HG02943 (cell line): ENCODE measurements around the gene BDKRB1.

Experiments used
- ATAC-seq: cut with Tn5 transposase; IDR thresholded peaks from one replicate; pipeline ENCODE4 v1.9.1; 2021; ENCODE audit warnings: mild to moderate bottlenecking, low read depth, moderate library complexity; ENCODE audit not compliant: unreplicated experiment

Gene BDKRB1

DNA sequence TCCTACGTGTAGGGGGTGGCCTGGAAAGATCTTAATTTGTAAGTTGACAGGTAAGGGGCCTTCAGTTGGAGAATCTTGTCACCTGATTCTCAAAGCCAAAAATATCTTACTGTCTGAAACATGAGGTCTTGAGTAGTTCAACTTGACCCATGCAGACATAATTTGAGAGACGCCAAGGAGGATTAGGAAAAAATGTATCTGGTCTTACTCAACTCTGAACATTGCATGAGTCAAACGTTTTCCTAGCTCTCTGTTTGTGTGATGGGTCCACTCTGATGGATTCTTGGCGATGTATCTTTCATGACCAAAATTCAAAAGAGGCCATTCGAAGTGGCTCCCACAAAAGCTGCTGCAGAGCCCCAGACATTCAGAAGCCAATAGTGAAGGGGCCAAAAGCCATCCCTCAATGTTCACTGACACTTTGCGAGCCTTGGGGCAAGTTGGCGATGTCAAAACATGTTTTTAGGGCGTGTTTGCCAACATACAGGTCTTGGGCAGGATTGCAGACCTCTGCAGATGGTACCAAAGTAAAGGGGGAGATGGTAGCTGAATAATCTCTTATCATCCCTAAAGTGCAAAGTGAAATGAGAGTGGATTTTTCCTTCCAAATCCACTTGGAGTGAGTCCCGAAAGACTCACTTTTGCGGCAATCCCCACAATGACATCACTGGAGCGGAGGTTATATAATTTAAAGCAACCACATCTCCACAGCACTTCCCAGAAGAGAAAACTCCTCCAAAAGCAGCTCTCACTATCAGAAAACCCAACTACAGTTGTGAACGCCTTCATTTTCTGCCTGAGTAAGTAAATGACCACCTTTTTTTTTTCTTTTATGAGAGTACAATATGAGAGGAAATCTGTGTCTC, at the start of gene BDKRB1:
TSS of gene BDKRB1 (plus strand) at position 710 of the 866 bp plus-strand sequence. CDS start 7,473 bp downstream, outside the sequence.
- no peak for ATAC-seq

DNA sequence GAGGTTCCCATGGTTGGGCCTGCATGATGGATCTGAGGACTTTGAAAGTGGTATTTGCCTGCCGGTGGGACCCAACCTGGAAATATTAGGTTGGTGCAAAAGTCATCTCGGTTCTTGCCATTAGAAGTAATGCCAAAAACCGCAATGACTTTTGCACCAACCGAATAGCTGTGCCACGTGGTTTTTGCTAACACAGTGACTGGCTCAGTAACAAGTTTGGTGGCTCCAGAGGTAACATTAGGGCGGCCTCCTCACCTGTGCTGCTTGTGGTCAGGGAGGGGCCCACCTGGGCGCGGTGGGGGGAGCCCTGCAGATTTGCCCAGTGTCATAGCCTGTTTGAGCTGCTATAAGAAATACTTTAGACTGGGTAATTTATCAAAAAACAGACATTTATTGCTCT, 49.5 kb upstream of the BDKRB1 start:
- no peak for ATAC-seq

DNA sequence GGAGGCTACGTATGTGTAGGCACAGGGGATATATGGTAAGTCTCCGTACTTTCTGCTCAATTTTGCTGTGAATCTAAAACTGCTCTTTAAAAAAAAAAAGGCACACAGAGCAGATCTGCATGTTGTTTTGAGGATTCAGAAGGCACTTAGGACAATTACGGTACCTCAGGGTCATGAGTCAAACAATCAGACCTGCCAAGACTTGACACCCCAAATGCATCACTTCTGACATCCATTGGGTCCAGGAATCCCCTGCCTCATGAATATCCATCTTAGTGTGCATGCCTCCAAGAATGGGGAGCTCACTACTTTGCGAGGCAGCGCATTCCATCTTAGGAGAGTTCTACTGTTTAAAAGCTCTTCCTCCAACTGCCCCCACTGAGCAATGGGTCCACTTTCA, 48.3 kb upstream of the BDKRB1 start:
- ATAC-seq = no peak

DNA sequence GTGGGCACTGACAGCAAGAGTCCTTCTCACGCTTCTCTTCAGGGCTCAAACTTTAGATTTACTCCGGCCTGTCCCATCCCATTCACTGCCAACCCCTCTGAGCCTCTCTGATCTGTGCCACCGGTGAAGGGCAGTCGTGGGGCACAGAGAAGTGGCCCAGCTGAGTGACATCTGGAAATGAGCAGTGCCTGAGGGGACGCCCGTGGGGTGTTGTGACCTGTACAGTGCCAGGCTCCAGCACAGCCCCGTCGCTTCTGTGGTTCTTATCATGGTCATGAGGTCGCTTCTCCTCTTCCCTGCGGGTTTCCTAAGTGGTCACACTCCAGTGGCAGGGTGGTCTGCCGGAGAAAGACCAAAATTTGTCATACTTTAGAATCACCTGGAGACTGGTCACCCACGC, 47.3 kb upstream of the BDKRB1 start:
- no peak for ATAC-seq

DNA sequence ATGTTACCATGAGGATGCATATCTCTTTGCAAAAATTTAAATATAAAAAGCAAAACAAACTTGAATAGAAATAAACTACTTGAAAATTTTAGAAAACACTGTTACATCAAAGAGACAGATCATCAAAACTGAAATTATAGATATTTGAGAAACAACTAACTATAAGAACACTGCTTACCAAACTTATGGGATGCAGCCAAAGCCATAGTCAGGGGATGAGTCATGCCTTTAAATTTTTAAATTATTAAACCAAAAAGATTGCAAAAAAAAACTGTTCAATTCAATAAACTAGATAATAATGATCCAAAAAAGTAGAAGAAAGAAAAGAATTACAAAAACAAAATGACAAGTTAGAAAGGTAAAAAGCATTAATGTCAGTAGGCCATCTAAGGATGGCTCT, 43.9 kb upstream of the BDKRB1 start:
- no peak for ATAC-seq

DNA sequence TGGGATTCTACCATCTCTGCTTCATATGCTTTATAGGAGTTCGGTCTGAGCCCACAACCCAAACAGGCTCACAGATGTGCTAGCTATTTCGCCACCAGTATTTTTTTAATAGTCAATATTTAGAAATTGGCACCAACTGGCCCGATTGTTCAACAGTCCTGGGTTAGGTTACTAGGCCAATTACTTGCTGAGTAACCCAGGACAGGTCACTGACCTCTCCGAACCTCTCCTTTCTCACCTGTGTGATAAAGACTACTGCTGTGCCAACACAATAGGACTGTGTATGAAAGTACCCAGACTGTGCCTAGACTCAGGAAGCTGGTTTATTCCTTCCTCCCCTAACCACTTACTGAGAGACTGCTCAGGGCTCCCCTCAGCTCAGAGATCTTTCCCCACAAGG, 43.1 kb upstream of the BDKRB1 start:
- no peak for ATAC-seq

DNA sequence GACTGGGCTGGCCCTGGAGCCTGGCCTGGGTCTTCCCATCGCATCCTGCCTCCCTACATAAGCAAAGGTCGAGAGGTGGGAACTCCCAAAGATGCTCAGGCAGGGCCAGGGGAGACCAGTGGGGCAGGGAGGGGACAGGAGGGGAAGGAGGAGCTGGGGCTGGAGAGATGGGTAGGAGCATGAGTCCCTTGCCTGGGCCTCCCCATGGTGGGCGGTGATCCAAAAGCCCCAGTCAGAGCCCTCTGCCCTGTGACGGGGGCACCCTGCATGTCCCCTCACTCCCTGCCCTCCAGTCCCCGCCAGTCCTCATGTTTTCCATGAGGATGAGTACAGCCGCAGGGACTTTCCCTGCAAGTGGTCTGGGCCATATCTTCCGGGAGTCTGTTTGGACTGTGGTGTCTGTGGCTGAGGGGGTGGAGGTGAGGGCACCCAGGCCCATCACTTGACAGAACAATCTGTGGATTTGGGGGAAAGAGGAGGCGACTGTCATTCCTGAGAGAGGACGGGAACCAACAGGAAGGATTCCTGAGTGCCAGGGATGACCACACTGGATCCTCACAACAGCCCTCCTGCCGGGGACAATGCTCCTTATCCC, 42.0 kb upstream of the BDKRB1 start:
- ATAC-seq = no peak

DNA sequence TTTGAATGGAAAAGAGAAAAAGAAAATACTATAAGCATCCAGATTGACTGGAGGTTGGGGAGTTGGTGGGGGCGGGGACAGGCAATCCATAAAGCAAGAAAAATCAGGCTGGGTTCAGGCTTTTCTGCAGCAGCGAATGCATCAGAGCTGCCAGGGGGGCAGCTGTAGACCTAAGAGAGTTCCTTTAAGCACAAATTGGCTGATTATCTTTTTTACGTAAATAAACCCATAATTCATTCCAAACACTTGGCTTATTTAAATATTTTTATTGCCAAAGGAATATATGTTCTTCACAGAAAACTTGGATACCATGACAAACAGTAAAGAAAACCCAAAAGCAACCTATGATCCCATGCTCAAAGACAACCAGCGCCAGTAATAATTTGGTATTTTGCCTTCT, 41.2 kb upstream of the BDKRB1 start:
- no peak for ATAC-seq

DNA sequence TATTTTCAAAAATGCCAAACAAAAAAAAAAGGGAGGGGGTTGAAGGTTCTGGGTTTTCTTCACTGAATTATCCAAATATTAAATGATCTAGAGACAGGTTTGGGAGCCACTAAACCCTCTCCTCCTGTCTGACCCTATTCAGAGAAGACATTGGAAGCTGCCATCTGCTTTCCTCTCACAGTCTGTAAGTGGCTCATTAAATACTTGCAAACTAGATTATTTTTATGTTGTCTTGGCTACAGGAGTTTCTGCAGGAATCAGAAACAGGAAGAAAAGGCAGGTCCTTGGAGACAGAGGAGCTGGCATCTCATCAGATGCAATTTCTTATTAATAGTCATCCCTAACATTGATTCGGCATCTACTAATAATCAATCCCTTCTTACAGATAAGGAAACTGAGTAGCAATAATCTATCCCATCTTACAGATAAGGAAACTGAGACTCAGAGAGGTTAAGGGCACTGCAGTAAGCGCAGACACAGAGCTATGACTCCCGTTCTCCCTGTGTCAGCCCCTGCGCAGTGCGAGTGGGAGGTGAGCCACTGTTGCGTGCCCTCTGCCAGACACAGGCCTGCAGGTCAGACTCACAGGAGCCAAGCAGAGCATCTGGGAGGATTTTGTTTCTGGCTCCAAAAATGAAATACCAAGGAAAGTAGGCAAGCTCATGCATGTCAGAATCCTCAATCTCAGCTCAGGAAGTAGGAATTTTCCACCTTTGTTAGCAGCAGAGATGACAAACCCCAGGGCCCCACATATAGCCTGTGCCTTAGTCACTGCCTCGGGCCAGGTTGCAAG, 40.4 kb upstream of the BDKRB1 start:
- ATAC-seq = no peak

DNA sequence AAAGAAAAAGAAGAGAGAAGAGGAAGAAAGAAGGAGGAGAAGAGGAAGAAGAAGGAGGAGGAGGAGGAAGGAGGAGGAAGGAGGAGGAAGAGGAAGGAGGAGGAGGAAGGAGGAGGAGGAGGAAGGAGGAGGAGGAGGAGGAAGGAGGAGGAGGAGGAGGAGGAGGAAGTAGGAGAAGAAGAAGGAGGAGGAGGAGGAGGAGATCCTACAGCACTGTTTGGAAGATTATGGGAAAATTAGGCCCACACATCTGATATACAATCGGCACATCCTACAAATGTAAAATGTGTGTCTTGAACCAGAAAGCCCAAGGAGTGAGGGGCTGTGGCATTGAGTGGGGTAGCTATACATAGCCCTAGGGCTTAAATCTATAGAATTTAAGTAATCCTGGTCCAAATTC, 39.4 kb upstream of the BDKRB1 start:
- no peak for ATAC-seq

DNA sequence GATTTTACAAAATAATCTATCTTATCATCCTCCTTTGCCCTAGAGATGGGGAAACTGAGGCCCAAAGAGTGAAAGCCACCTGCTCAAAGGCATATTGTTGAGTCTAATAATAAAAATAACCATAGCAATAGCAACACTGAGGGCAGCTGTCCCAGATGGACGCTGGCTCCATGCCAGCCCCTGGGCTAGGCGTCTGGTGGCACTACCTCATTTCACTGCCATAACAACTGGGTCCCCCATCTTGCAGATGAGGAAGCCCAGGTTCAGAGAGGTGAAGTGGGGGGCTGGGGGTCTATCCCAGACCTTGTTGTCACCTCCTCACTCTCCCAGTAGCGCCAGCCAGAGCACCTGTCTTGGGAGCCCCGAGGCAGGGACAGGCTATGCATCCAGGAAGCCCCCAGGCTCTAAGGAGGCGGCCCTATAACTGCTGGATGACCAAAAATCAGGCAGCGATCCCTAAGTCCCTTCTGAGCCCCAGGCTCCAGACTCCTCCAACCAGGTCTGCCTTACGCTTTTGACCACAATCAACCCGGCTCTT, 38.6 kb upstream of the BDKRB1 start:
- no peak for ATAC-seq

DNA sequence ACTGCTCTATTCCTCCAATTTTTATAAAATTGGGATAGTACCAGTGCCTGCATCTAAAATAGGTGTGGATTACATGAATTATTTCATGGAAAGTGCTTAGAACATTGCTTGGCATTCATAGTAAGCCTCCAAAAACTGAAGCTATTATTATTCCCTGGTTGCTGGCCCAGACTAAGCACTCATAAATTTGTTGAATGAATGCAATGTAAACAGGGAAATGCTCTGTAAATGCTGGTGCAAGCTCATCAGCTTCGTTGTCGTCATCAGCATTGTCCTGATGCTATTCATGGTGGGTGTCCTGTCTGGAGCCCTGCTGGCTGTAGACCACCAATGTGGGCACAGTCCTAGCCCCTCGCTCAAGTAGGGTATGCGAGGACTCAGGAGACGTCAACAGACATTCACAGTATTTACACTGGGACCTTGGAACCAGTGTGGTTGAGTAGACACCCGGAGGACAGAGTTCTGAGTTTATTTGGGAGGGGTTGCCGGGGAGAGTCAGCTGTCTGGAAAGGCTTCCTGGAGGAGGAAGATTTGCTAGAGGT, 34.8 kb upstream of the BDKRB1 start:
- no peak for ATAC-seq

DNA sequence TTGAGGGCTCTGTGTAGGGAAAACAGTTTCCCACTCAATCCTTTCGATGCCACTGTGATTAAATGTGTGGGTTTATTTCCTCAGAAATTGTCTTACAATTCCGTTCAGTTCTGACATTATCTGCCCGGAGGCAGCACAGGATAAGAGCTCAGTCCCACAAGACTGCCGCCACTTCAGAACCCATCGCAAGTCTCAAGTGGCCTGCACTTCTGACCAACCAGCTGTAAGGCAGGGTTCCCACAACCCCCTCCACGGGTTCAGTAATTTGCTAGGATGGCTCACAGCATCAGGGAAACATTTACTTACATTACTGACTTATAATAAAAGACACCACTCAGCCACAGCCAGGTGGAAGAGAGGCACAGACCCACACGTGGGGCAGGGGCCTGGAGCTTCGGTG, 34.2 kb upstream of the BDKRB1 start:
- ATAC-seq = no peak

DNA sequence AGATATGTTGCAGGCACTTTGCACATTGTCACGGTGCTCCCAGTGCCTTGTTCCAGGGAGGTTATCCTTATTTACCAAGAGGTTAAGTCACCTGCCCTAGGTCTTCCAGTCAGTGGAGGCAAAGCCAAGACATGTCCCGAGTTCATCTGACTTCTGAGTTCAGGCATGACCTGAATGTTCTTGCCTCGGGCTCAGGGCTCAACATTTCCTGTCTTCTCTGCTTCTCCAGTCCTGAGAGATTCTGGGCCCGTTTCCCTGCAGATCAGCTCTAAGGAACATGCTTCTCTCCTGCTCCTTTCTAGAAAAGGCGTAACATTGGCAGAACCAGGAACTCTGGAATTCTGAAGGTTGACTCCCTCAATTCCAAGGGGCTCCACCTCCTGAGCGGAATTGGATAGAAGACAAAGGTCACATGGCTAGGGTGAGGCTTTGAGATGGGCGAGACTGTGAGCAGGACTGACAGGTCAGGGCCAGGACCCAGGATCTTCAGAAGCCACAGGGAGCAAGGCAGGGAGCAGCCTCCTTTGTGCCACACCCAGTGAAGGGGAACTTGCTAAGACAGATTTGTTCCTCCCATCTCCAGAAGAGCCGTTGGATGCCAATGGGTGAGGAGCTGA, 31.4 kb upstream of the BDKRB1 start:
- ATAC-seq = no peak

DNA sequence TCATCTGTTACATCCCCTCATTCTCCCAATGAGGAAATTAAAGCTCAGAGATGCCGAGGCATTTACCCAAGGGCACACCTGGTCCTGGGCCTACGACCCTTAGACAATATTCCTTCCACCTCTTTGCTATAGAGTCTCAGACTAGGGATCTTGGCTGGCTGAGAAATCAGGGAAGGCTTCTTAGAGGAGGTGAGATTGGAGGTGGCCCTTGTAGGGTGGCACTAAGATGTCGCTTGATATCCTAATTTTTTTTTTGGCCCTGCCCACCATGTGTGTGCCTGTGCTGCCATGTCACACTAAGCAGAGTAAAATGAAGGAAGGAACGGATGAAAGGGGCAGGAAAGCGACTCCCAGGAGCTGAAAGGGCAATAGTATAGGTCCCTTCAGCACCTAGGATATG, 30.8 kb upstream of the BDKRB1 start:
- ATAC-seq = no peak

DNA sequence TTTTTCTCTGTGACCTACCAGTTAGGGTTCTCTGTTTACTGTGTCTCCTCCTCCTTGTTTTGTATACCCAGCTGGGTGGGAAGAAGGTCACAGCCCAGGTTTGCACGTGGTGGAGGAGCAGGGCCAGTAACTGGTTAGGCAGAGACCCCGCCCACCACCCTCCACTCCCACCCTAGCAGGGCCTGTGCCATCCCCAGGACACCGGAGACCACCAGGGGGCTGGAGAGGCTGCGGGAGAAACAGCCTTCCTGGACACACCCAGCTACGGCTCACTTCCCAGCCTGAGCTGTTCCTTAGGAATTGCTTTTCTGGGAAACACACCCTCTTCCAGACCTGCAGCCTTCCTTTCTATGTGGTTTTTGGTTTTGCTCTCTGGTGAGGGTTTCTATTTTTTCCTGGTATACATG, 30.3 kb upstream of the BDKRB1 start:
- ATAC-seq = no peak

DNA sequence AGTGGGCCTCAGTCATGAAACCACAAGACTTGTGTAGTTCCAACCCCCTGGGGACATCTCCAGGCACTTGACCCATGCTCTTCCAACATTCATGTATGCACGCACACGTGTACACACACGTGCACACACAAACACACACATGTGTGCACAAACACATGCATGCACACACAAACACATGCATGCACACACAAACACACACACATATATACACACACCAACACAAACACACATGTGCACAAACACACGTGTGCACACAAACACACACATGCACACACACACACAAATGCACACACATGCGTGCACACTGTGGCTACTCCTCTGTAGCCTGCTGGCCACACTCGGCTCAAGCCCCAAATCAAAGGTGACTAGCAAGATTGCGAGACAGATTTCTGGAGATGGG, 28.6 kb upstream of the BDKRB1 start:
- no peak for ATAC-seq

DNA sequence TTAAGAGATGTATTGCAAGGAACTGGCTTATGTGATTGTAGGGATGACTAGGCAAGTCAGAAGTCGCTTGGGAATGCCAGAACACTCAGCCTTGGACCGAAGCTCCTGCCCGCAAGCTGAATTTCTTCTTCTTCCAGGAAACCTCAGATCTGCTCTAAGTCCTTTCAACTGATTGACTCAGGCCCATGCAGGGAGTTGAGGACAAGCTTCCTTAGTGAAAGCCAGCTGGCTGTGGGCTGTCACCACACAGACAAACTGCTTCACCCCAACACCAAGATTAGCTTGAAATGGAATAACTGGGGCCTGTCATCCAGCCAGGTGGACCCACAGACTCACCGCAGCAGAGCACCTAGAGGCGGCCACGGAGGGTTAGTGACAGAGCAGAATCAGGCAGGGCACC, 26.7 kb upstream of the BDKRB1 start:
- ATAC-seq = no peak

DNA sequence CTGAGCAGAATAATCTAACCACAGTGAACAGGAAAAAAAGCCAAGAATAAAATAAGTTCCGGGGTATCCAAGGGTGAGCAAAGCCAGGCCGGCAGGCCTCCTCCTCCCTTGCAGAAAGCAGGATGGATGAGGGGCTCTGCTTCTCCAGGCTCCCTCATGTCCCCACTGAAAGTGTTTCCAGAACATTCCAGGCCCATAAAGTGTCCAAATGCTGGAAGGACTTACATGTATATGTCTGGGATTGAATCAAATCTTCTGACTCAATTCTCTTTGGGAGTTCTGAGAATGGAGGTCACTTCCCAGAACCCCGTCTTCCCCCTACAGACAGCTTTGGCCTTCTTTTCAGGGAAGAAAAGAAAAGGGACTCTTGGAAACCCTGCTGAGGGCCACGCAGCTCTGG, 25.0 kb upstream of the BDKRB1 start:
- no peak for ATAC-seq

DNA sequence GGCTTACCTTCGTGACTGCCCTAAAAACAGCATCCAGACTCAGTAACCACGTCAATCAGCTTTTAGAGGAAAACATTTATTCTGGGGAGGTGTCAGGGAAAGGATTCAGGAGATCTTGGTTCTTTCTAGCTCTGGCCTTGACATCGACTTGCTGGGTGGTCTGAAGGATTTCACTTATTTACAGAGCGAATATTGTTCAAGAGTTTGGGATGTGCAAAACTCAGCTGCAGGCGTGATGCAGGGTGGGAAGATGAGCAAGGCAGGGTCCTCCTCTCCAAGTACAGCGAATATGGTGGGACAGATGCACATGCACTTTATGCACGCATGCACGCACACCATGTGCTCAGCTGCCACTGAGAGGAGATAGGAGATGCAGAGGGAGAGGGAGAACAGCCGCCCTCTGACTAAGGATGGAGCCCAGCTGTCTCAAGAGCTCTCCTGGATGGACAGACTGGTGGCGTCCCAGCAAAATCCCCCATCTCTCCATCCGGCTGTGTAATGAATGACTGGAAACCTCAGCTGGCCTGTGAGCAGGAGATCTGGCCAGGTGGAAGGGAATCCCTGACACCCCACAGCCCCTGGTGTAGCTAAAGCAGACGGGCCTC, 24.4 kb upstream of the BDKRB1 start:
- ATAC-seq = no peak
